Measurements from ENCODE around the gene TIAM1.

DNA sequence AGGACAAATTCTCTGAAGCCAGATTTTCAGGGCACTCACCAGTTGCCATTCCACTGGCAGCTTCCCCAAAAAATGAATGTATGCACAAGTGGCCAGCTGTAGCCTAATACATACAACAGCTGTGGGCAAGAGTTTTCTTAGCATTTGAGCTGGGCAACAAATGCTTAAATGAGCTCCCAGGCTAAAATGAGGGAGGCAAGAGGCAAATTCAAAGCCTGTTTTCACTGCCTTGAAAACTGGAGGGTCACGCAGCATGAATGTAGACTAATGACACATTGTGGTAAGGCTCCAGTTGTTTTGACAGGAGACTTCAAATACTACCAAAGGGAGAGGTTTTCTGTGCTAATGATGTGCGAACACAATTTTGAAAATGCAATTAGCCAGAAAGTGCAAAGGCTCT is 88.2 kb downstream of the TIAM1 start:
- TF ChIP-seq EZH2 (IDR thresholded peaks at IDR 0.05; ENCODE audit: insufficient read depth, poor library complexity, severe bottlenecking) (no peak), EZH2phosphoT487 (IDR thresholded peaks at IDR 0.05; ENCODE audit: insufficient read depth, low read depth) (no peak)

Data from GM23248 (cell line).